A549 (cell line): Measurements from ENCODE around the gene TULP1. TPM values are rescaled to one million over a fixed set of nuclear protein-coding genes. Genes with fewer than 3 reads are reported as not detected.

ENCODE experiments used
- ATAC-seq, 2 experiments: fragments of 200-7000 bp in 1 of 2; fragments of >200 bp in 1 of 2; cut with Nextera tagmentation in 1 of 2; cut with Tn5 transposase in 1 of 2; 3 replicates each; pipeline versions ENCODE4 v1.8.0 to v1.9.1; 2018 to 2020; ENCODE audit warnings: mild to moderate bottlenecking in 1 of 2, moderate library complexity in 1 of 2
- CTCF ChIA-PET: fragments of 300-600 bp; sonication (Branson Sonifier 250); formaldehyde crosslinking; extraction: SDS; loops from one replicate; lab custom pipeline; 2021; ENCODE audit warnings: antibody characterized with exemption, inconsistent platforms; lab: Yijun Ruan, JAX
- POLR2A ChIA-PET: fragments of 350-600 bp; formaldehyde crosslinking; extraction: SDS; loops from one replicate; lab custom pipeline; 2021; ENCODE audit warnings: antibody characterized with exemption, inconsistent platforms; lab: Yijun Ruan, JAX
- DNase-seq, 2 experiments: peaks; one replicate each; pipeline versions ENCODE4 v3.0.0 to v3.0.0-alpha.2; 2011 to 2016; ENCODE audit warnings: low read depth in 1 of 2, low spot score in 1 of 2
- FAIRE-seq: peaks from 2 replicates; lab custom pipeline; 2011; peaks lifted over from hg19 to GRCh38; lab: Jason Lieb, UNC
- H3K27ac ChIP-seq, 2 experiments: fragments of >200 bp; sonication (Bioruptor Twin); formaldehyde crosslinking; 3 replicates each; pipeline ENCODE4 v1.5.1; 2016 to 2017
- H3K4me1 ChIP-seq: fragments of >200 bp; sonication (Bioruptor Twin); formaldehyde crosslinking; 3 replicates; pipeline ENCODE4 v1.6.1; 2016
- H3K4me2 ChIP-seq: fragments of >200 bp; sonication (Bioruptor Twin); formaldehyde crosslinking; 3 replicates; pipeline ENCODE4 v1.6.1; 2016
- H3K4me3 ChIP-seq: fragments of >200 bp; sonication (Bioruptor Twin); formaldehyde crosslinking; 3 replicates; pipeline ENCODE4 v1.5.1; 2016
- H3K9me3 ChIP-seq: fragments of >200 bp; sonication (Bioruptor Twin); formaldehyde crosslinking; 3 replicates; pipeline ENCODE4 v1.6.1; 2016
- CBX8 ChIP-seq: fragments of 200-600 bp; sonication (generic); IDR thresholded peaks from 2 replicates; pipeline ENCODE4 v1.6.1; 2016
- CHD4 ChIP-seq: fragments of 200-600 bp; sonication (generic); IDR thresholded peaks from 2 replicates; pipeline ENCODE4 v1.6.1; 2016; ENCODE audit warnings: antibody characterized with exemption, mild to moderate bottlenecking, borderline replicate concordance
- EHMT2 ChIP-seq: fragments of 200-600 bp; sonication (generic); IDR thresholded peaks from 2 replicates; pipeline ENCODE4 v1.6.1; 2016; ENCODE audit warnings: antibody characterized with exemption, low read depth, mild to moderate bottlenecking, moderate library complexity
- EP300 ChIP-seq, 2 experiments: fragments of >200 bp; sonication (Bioruptor Twin); formaldehyde crosslinking; IDR thresholded peaks; 2 replicates in 1 of 2; 3 replicates in 1 of 2; pipeline ENCODE4 v1.6.1; 2016 to 2017
- GATA3 ChIP-seq: IDR thresholded peaks from 2 replicates; pipeline ENCODE4 v1.6.1; 2012; ENCODE audit warnings: borderline replicate concordance
- HEYL ChIP-seq: fragments of 250-450 bp; sonication (Bioruptor Pico); IDR thresholded peaks from 2 replicates; pipeline ENCODE4 v1.8.0; 2021; ENCODE audit warnings: mild to moderate bottlenecking, moderate library complexity
- HOXA7 ChIP-seq: fragments of 250-450 bp; sonication (Bioruptor Pico); IDR thresholded peaks from 2 replicates; pipeline ENCODE4 v1.5.0; 2020; ENCODE audit warnings: mild to moderate bottlenecking, moderate library complexity
- JUN ChIP-seq, 2 experiments: fragments of >200 bp; sonication (Bioruptor Twin); formaldehyde crosslinking; IDR thresholded peaks; 2 replicates in 1 of 2; 3 replicates in 1 of 2; pipeline ENCODE4 v1.6.1; 2016 to 2017
- KDM1A ChIP-seq: fragments of 200-600 bp; sonication (generic); IDR thresholded peaks from 2 replicates; pipeline ENCODE4 v1.6.1; 2016; ENCODE audit warnings: low read depth, mild to moderate bottlenecking
- KDM5A ChIP-seq: fragments of 200-600 bp; sonication (generic); IDR thresholded peaks from 2 replicates; pipeline ENCODE4 v1.6.1; 2016; ENCODE audit warnings: antibody characterized with exemption, mild to moderate bottlenecking
- MAZ ChIP-seq: fragments of 150-350 bp; IDR thresholded peaks from 2 replicates; pipeline ENCODE4 v1.6.1; 2014; ENCODE audit warnings: antibody characterized with exemption, low read depth, low read length, borderline replicate concordance
- MYC ChIP-seq: IDR thresholded peaks from 2 replicates; pipeline ENCODE4 v1.6.1; 2012; ENCODE audit warnings: mild to moderate bottlenecking, inconsistent platforms, low read length, improper control_type of control experiment, borderline replicate concordance
- PHF8 ChIP-seq: fragments of 200-600 bp; sonication (generic); IDR thresholded peaks from 2 replicates; pipeline ENCODE4 v1.6.1; 2016; ENCODE audit warnings: low read depth, mild to moderate bottlenecking, antibody characterized with exemption, moderate library complexity, borderline replicate concordance
- RAD21 ChIP-seq, 2 experiments: fragments of >200 bp in 1 of 2; sonication (Bioruptor Twin) in 1 of 2; formaldehyde crosslinking in 1 of 2; IDR thresholded peaks in 1 of 2; conservative IDR thresholded peaks in 1 of 2; 2 replicates in 1 of 2; 3 replicates in 1 of 2; pipeline ENCODE4 v1.6.1; 2012 to 2018; ENCODE audit warnings: inconsistent platforms in 1 of 2
- RCOR1 ChIP-seq: fragments of 150-350 bp; IDR thresholded peaks from 2 replicates; pipeline ENCODE4 v1.6.1; 2014; ENCODE audit warnings: antibody characterized with exemption, low read length, low read depth
- RNF2 ChIP-seq: fragments of 200-600 bp; sonication (generic); IDR thresholded peaks from 2 replicates; pipeline ENCODE4 v1.6.1; 2016; ENCODE audit warnings: low read depth, mild to moderate bottlenecking, antibody characterized with exemption, moderate library complexity, borderline replicate concordance
- SMC3 ChIP-seq: fragments of >200 bp; sonication (Bioruptor Twin); formaldehyde crosslinking; IDR thresholded peaks from 3 replicates; pipeline ENCODE4 v1.6.1; 2018; ENCODE audit warnings: inconsistent platforms
- TFCP2L1 ChIP-seq: fragments of 250-450 bp; sonication (Bioruptor Pico); IDR thresholded peaks from 2 replicates; pipeline ENCODE4 v1.5.0; 2021; ENCODE audit warnings: mild to moderate bottlenecking
- TP53 ChIP-seq: fragments of 250-450 bp; sonication (Bioruptor Pico); IDR thresholded peaks from 2 replicates; pipeline ENCODE4 v1.5.0; 2021; ENCODE audit warnings: mild to moderate bottlenecking, moderate library complexity
- ZC3H11A ChIP-seq: fragments of 450-650 bp; IDR thresholded peaks from 2 replicates; pipeline ENCODE4 v1.6.1; 2014; ENCODE audit warnings: antibody characterized with exemption, mild to moderate bottlenecking
- ZFP36 ChIP-seq: fragments of 450-650 bp; IDR thresholded peaks from 2 replicates; pipeline ENCODE4 v1.6.1; 2014; ENCODE audit warnings: borderline replicate concordance; ENCODE audit not compliant: partially characterized antibody
- ZNF302 ChIP-seq: fragments of 250-450 bp; sonication (Bioruptor Pico); IDR thresholded peaks from 2 replicates; pipeline ENCODE4 v1.9.0; 2021; ENCODE audit warnings: inconsistent platforms, mild to moderate bottlenecking, moderate library complexity
- WGBS: methylation state at CpG from one replicate; pipeline ENCODE4 v1.1.6; 2017; ENCODE audit errors: missing lambda C conversion rate; 5-methylcytosine and 5-hydroxymethylcytosine counted together
- polyA plus RNA-seq, 4 experiments: library from polyadenylated mRNA; depleted of rRNA in 3 of 4; stranded (reverse); fragments of >200 nt; fragmentation: RNase III in 1 of 4; extraction: RNeasy Plus Mini Kit Qiagen cat#74134 plus additional on column Dnase treatment in 1 of 4; gene quantifications; 2 replicates in 3 of 4; 3 replicates in 1 of 4; pipeline ENCODE4 v1.2.3, GENCODE V29; 2011 to 2017
- TF ChIP-seq, protein P1 (sequence below): IDR thresholded peaks from 2 replicates; pipeline ENCODE4 v1.6.1; 2012
- TF ChIP-seq, protein P2 (sequence below): IDR thresholded peaks from 2 replicates; pipeline ENCODE4 v1.6.1; 2012
- TF ChIP-seq, protein P3 (sequence below): fragments of >200 bp; sonication (Bioruptor Twin); formaldehyde crosslinking; IDR thresholded peaks from 3 replicates; pipeline ENCODE4 v1.6.1; 2016
- TF ChIP-seq, protein P4 (sequence below): fragments of 250-450 bp; sonication (Bioruptor Pico); IDR thresholded peaks from 2 replicates; pipeline ENCODE4 v1.5.0; 2020; ENCODE audit warnings: low read depth, mild to moderate bottlenecking, moderate library complexity
- TF ChIP-seq, protein P5 (sequence below): fragments of 200-600 bp; sonication (generic); IDR thresholded peaks from 2 replicates; pipeline ENCODE4 v1.6.1; 2016; ENCODE audit warnings: antibody characterized with exemption, mild to moderate bottlenecking, moderate library complexity

Gene TULP1
- polyA plus RNA-seq, 2 of the 4 experiments (the other 2 are of a cell fraction): not detected

DNA sequence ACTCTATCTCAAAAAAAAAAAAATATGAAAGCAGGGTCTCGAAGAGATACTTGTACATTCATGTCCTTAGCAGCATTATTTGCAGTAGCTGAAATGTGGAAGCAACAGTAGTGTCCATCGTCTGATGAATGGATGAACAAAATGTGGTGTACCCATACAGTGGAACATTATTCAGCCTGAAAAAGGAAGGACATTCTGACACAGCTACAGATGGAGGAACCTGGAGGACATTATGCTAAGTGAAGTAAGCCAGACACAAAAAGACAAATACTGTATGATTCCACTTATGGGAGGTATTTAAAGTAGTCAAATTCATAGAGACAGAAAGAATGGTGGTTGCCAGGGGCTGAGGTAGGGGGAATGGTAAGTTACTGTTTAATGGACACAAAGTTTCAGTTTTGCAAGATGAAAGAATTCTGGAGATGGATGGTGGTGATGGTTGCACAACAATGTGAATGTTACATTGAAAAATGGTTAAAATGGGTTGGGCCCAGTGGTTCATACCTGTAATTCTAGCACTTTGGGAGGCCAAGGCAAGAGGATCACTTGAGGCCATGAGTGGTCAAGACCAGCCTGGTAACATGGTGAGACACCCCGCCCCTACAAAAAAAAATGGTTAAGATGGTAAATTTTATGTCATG, 11.8 kb upstream of the TULP1 start:
- no peak for FAIRE-seq
- ChIA-PET CTCF (interaction anchor here (1.3 to 5.4 kb wide), 8 partner anchors 8 to 233 kb away, joined by 3 to 67 read pairs (median 5); partner anchors contain the start of gene ARMC12), POLR2A (no interaction called here)
- Histone ChIP-seq H3K9me3 (no peaks in the 10 kb centered on the region), H3K27ac (no peak overlapping the region), H3K4me3 (no peak overlapping the region), H3K4me2 (no peak overlapping the region), H3K4me1 (no peaks in the 10 kb centered on the region)
- DNase-seq: no peak
- TF ChIP-seq MAZ (no peak), KDM1A (no peak), CBX8 (no peak), HEYL (CRISPR knock-in tag) (no peak), ZC3H11A (no peak), RCOR1 (no peak), PHF8 (no peak), KDM5A (no peak)
- TF ChIP-seq, protein P1, sequence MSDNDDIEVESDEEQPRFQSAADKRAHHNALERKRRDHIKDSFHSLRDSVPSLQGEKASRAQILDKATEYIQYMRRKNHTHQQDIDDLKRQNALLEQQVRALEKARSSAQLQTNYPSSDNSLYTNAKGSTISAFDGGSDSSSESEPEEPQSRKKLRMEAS: no peak
- TF ChIP-seq, protein P2, sequence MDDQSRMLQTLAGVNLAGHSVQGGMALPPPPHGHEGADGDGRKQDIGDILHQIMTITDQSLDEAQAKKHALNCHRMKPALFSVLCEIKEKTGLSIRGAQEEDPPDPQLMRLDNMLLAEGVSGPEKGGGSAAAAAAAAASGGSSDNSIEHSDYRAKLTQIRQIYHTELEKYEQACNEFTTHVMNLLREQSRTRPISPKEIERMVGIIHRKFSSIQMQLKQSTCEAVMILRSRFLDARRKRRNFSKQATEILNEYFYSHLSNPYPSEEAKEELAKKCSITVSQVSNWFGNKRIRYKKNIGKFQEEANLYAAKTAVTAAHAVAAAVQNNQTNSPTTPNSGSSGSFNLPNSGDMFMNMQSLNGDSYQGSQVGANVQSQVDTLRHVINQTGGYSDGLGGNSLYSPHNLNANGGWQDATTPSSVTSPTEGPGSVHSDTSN: no peak
- TF ChIP-seq, protein P3, sequence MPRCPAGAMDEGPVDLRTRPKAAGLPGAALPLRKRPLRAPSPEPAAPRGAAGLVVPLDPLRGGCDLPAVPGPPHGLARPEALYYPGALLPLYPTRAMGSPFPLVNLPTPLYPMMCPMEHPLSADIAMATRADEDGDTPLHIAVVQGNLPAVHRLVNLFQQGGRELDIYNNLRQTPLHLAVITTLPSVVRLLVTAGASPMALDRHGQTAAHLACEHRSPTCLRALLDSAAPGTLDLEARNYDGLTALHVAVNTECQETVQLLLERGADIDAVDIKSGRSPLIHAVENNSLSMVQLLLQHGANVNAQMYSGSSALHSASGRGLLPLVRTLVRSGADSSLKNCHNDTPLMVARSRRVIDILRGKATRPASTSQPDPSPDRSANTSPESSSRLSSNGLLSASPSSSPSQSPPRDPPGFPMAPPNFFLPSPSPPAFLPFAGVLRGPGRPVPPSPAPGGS: no peak
- 55% methylated on average over 3 of the region's 3 CpGs for WGBS
- no peak for ATAC-seq

DNA sequence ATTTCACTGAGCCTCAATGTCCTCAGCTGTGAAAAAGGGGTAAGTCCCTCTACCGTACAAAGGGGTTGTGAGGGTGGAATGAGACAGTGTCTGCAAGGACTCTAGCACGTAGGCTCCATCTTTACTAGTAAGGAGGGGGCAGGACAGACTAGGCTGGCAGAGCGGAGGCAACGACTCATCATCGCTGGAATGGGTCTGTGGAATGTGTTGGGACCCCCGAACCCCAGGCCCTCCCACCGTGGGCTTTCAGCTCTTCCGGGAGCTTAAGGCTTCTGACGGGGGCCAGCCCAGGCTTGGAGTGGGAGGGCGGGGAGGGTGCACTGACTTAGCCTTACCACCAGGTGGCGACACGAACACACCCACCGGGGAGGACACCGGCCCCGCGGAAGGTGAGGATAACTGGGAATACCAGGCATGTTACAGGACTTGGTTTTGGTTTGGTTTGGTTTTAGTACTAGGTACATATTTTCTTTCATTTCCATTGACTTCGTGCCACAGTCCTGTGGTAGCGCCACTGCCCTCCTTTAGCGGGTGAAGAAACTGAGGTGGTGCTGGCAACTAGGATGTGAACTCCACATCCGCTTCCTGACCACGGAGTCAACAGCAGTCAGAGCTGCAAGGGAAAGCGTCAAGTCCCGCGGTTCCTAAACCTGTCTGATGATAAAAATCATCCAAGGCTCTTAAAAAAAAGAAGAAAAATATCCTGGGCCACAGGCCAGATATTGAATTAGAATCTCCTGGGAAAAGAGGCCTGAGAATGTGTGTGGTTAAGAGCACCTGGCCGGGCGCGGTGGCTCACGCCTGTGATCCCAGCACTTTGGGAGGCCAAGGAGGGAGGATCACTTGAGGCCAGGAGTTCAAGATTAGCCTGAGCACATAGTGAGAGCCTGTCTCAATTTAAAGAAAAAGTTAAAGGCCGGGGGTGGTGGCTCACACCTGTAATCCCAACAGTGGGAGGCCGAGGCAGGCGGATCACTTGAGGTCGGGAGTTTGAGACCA, 10.3 kb upstream of the TULP1 start:
- no peak overlapping the region for H3K4me3 ChIP-seq
- TF ChIP-seq PHF8 (no peak), EHMT2 (no peak), TP53 (CRISPR knock-in tag) (no peak), EP300 (IDR thresholded peaks at IDR 0.05) (no peak), ZFP36 (no peak), JUN (IDR thresholded peaks at IDR 0.05) (no peak), TFCP2L1 (CRISPR knock-in tag) (no peak), HOXA7 (CRISPR knock-in tag) (no peak), ZNF302 (CRISPR knock-in tag) (no peak), CHD4 (no peak), MYC (no peak), RAD21 (conservative IDR thresholded peaks at IDR 0.05 in 1 of 2, IDR thresholded peaks at IDR 0.05 in 1 of 2) (peak; percentile 84), SMC3 (peak; percentile 80), MAZ (no peak), KDM5A (no peak), RNF2 (no peak), GATA3 (no peak)
- TF ChIP-seq, protein P1: no peak
- TF ChIP-seq, protein P4, sequence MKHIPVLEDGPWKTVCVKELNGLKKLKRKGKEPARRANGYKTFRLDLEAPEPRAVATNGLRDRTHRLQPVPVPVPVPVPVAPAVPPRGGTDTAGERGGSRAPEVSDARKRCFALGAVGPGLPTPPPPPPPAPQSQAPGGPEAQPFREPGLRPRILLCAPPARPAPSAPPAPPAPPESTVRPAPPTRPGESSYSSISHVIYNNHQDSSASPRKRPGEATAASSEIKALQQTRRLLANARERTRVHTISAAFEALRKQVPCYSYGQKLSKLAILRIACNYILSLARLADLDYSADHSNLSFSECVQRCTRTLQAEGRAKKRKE (CRISPR knock-in tag): no peak
- TF ChIP-seq, protein P5, sequence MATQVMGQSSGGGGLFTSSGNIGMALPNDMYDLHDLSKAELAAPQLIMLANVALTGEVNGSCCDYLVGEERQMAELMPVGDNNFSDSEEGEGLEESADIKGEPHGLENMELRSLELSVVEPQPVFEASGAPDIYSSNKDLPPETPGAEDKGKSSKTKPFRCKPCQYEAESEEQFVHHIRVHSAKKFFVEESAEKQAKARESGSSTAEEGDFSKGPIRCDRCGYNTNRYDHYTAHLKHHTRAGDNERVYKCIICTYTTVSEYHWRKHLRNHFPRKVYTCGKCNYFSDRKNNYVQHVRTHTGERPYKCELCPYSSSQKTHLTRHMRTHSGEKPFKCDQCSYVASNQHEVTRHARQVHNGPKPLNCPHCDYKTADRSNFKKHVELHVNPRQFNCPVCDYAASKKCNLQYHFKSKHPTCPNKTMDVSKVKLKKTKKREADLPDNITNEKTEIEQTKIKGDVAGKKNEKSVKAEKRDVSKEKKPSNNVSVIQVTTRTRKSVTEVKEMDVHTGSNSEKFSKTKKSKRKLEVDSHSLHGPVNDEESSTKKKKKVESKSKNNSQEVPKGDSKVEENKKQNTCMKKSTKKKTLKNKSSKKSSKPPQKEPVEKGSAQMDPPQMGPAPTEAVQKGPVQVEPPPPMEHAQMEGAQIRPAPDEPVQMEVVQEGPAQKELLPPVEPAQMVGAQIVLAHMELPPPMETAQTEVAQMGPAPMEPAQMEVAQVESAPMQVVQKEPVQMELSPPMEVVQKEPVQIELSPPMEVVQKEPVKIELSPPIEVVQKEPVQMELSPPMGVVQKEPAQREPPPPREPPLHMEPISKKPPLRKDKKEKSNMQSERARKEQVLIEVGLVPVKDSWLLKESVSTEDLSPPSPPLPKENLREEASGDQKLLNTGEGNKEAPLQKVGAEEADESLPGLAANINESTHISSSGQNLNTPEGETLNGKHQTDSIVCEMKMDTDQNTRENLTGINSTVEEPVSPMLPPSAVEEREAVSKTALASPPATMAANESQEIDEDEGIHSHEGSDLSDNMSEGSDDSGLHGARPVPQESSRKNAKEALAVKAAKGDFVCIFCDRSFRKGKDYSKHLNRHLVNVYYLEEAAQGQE: no peak

More for the DNA sequence above, 10.3 kb upstream of the TULP1 start:
- ATAC-seq (peak; percentile 93 to 96), FAIRE-seq (no peak), DNase-seq (peak; percentile 55 to 65)
- Histone ChIP-seq H3K9me3 (no peaks in the 10 kb centered on the region), H3K27ac (no peak overlapping the region), H3K4me2 (peak overlapping the region; percentile 41; the same call in 2 of the 3 replicates), H3K4me1 (no peaks in the 10 kb centered on the region)
- CTCF ChIA-PET: interaction anchor here (0.6 to 5.4 kb wide), 27 partner anchors 8 to 571 kb away, joined by 3 to 67 read pairs (median 4); partner anchors contain the start of gene ARMC12
- POLR2A ChIA-PET: no interaction called here
- 45% methylated on average over 27 of the region's 32 CpGs for WGBS
